ENCODE results near the gene EIF4G1. TPM values are rescaled to one million over a fixed set of nuclear protein-coding genes. Genes with fewer than 3 reads are reported as not detected.

The EIF4G1 gene
- total and polyA plus RNA-seq, 2 of the 4 experiments (the other 2 are of a cell fraction) = 225 to 274 TPM

GRCh38 chr3:184366619-184367289, 52.3 kb downstream of the EIF4G1 start:
- BruUV-seq (replicated peaks) = no TSS peak
- H3K79me1 ChIP-seq (ENCODE audit: low read depth in 1 of 2, low read length in 2 of 2) = peaks cover 2 to 37% of the 10 kb centered on the region in 2 experiments
- H2AFZ ChIP-seq (replicated peaks; ENCODE audit: low read length, poor library complexity) = peak overlapping the region; percentile 8
- no peak overlapping the region for H3K4me3 ChIP-seq (ENCODE audit: insufficient read depth, low read depth, low read length)
- ChIA-PET CTCF (no interaction called here), POLR2A (ENCODE audit: unreplicated experiment) (no interaction called here)
- WGBS, 2 experiments (ENCODE audit: extremely low coverage in 2 of 2, insufficient read length in 1 of 2) = no CpG with 5 or more reads among the region's 5 CpGs
- intact Hi-C loops (cut with micrococcal nuclease) = no loop called here
- H3K4me1 ChIP-seq (ENCODE audit: control insufficient read depth, insufficient read depth, low read length) = peaks cover 6% of the 10 kb centered on the region; the same call in 1 of the 2 replicates
- no peaks in the 10 kb centered on the region for H3K9me1 ChIP-seq (ENCODE audit: insufficient read depth, low read length)
- no peak overlapping the region for H2BK5ac ChIP-seq (ENCODE audit: low read depth, low read length, poor library complexity, severe bottlenecking)
- H2BK120ac ChIP-seq (ENCODE audit: low read depth, low read length) = no peak overlapping the region
- H3K23ac ChIP-seq (ENCODE audit: low read depth, low read length) = no peak overlapping the region; the same call in 1 of the 2 replicates
- TF ChIP-seq CEBPB (IDR thresholded peaks at IDR 0.05; ENCODE audit: low read depth, low read length) = peak; percentile 69
- TF ChIP-seq MXI1 (IDR thresholded peaks at IDR 0.05; ENCODE audit: borderline replicate concordance, low read depth, low read length) = no peak
- no peak for TF ChIP-seq CTCF (conservative IDR thresholded peaks at IDR 0.05; ENCODE audit: low read depth, low read length)
- no peaks in the 10 kb centered on the region for H3K9me3 ChIP-seq (ENCODE audit: control insufficient read depth, insufficient read depth, low read length)
- peaks cover 17% of the 10 kb centered on the region for H3K36me3 ChIP-seq (ENCODE audit: control insufficient read depth, insufficient read depth, low read length)
- no peak overlapping the region for H3K14ac ChIP-seq (replicated peaks; ENCODE audit: low read depth, low read length)
- H3K27me3 ChIP-seq (ENCODE audit: control insufficient read depth, insufficient read depth, low read length) = no peaks in the 10 kb centered on the region
- H3K18ac ChIP-seq (ENCODE audit: low read depth, low read length) = no peak overlapping the region
- DNase-seq (peak; percentile 71), ATAC-seq (ENCODE audit: low read depth) (no peak)
- H3K27ac ChIP-seq (ENCODE audit: insufficient read depth, low read length) = no peak overlapping the region
- H3K9ac ChIP-seq (ENCODE audit: low read depth, low read length) = no peak overlapping the region
- no peak overlapping the region for H4K8ac ChIP-seq (ENCODE audit: low read depth in 2 of 2, low read length in 2 of 2)
- H4K20me1 ChIP-seq (ENCODE audit: insufficient read depth, low read length) = peaks cover 15% of the 10 kb centered on the region; the same call in 1 of the 2 replicates
- dilution Hi-C loops (cut with HindIII; ENCODE audit: low sequenced_read_pairs, unreplicated experiment) = loop anchor here (25.0 kb wide), 1 partner anchor 171 kb away; no protein-coding TSS in a partner anchor
- H4K91ac ChIP-seq (ENCODE audit: insufficient read depth, low read depth, low read length) = no peak overlapping the region
- H2BK20ac ChIP-seq (ENCODE audit: low read depth, low read length) = no peak overlapping the region
- no peak overlapping the region for H2AK5ac ChIP-seq (ENCODE audit: low read depth, low read length)
- H2AK9ac ChIP-seq (replicated peaks; ENCODE audit: low read depth, low read length, poor library complexity) = no peak overlapping the region
- no peak overlapping the region for H3K56ac ChIP-seq (ENCODE audit: extremely low read depth, insufficient read depth, low read length)
- in situ Hi-C loops (cut with MboI; ENCODE audit: low sequenced_read_pairs) = no loop called here
- H2BK15ac ChIP-seq (ENCODE audit: low read depth, low read length) = no peak overlapping the region
- no peak overlapping the region for H3K4me2 ChIP-seq (ENCODE audit: low read depth, low read length)
- H4K5ac ChIP-seq (ENCODE audit: low read depth, low read length) = no peak overlapping the region
- H3K4ac ChIP-seq (ENCODE audit: low read depth, low read length) = no peak overlapping the region

All from IMR-90 (cell line).